HG03571 (cell line): Measurements from ENCODE around the gene SUSD2.

Experiments used
- ATAC-seq: cut with Tn5 transposase; IDR thresholded peaks from one replicate; pipeline ENCODE4 v1.9.1; 2021; ENCODE audit not compliant: unreplicated experiment

SUSD2 gene

DNA sequence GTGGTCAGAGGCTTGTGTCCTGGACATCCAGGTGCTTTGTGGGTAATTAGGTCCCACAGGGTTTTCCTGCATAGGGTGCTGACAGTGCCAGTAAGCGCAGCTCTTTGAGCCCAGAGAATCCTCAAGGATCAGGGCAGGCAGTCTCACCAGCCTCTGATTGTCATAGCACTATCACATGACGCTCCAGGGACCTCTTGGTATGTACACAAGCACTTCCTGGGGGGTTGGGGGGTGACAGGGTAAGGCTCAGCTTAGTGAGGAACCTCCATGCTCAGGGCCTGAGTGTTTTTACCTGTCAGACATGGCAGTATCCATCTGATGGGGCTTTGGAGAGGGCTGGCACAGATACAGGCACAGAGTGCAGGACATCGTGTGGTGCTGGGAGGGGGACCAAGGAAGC lies 27.9 kb upstream of the SUSD2 start:
- ATAC-seq: no peak

DNA sequence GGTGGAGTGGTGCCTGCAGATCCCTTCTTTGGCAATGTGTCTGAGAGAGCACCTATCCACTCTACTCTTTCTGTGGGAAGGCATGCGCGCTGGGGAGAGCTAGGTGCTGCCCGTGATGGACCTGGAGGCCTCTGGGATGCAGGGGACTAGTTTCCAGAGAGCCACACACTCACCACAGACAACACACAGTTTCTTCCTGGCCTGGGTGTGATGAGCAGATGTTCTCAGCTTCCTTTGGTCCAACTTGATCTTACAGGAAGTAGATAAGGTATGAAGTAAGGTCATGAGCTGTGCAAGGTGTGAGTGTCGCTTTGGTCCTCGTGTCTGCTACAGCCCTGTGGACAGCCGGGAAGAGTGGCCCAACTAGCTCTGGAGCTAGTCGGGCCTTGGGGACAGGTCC lies 27.3 kb upstream of the SUSD2 start:
- no peak for ATAC-seq

DNA sequence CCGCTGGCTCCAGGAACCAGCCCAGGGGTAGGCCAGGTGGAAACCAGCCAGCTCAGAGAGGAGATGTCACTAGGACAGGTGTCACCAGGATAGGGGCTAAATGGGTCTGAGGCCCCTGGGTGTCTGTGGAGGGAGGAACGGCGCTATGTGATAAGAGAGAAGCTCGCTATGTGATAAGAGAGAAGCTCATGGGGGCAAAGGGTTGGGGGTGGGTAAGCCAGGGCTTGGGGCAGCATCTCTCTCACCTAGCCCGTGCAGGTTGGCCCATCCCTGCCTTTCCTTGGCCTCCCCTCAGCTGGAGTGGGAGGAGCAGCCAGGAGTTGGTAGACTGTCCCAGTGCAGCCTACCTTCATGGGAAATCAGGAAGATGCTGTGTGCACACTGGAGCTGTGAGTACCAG lies 26.5 kb upstream of the SUSD2 start:
- ATAC-seq: no peak

DNA sequence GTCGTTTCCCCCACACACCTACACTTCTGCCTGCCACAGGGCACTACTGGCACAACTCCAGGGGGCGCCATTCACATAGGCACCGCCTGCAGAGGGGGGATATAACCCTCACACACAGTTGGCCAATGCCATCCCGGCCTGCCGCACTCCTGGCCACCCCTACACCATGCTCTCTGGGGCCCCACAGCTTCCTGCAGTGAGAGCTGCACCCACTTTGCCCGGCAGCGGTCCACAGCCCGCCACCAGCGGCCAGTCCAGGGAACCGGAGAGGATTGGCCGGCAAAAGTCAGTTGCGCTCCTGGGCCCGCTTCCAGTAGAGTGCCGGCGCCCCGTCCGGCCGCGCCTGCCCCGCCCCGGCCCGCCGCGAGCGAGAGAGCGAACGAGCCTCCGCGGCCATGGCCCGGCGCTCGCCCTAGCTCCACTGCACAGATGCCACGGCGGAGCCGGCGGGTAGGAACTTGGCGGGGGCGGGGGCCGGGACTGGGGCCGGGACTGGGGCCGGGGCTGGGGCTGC lies 25.6 kb upstream of the SUSD2 start:
- peak; percentile 20 for ATAC-seq

DNA sequence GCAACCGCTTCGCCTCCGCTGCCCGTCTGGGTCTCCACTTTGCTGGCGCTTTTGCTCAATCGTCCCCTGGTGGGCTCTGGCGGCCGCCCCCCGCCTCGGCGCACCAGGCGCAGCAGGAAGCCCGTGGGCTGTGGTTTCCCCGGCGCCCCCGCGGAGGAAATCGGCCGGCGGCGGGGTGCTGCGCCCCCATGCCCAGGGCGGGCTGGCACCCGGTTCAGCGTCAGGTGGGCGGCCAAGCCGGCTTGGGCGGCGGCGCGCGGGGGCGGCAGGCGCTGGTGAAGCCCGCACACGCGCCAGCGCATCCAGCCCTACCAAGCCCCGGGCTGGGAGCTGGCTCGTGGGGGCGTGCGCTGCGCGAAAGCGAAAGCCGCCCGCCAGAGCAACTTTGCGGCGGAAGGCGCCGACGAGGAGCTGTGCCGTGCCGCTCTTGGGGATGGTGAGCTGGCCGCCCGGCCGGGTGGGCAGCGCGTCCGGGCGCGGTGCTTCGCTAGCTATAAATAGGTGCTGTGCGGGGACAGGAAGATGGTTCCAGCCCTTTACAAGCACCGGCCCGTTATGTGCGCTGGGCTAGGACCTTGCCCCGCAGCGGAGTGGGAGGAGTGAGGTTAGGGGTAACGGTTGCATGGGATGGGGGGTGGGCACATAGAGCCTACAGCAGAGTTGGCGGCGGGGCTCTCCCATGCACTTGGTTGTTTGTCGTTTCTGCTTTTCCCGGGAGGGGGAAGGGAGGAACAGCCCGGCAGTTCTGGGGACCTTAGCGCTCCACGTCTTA lies 25.0 kb upstream of the SUSD2 start:
- ATAC-seq: peak; percentile 37

DNA sequence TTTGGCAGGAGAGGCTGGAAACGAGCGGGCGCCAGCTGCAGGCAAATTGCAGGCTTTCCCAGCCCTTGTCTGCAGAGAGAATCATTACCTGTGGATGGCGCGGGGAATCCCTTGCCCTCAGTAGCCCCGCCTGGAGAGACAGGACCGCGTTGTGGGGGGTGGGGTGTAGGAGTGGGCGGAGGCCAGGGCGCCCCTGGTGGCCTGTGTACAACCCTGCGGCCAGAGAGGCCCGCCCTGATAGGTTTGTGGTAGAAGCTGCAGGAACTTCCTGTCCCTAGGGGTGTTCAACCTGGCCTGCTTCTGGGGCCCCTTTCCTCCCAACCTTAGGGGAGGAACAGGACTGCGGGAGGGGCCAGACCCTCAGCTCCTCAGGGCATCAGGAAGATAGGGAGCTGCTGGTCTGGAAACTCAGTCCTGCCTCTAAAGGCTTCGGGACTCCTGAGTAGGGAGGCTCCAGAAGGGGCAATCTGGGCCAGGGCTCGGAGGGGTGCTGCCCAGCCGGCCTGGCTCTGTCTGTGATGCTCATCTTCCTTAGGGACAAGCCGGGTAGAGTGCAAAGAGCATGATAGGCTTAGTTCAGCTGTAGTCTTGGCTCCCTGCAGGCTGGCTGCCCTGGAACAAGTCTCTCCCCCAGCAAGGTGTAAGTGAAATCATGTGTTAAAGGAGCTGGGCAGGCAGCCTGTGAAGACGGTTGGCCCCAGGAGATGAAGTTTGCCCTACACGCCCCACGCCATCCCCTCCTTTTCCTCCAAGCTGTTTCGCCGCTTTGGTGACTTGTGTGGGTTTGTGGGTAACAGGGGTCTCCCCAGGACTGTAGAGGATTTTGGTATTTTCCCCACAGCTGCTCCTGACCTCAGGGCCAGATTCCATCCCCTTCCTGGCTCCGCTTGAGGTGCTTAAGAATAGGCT lies 24.1 kb upstream of the SUSD2 start:
- ATAC-seq: peak; percentile 73

DNA sequence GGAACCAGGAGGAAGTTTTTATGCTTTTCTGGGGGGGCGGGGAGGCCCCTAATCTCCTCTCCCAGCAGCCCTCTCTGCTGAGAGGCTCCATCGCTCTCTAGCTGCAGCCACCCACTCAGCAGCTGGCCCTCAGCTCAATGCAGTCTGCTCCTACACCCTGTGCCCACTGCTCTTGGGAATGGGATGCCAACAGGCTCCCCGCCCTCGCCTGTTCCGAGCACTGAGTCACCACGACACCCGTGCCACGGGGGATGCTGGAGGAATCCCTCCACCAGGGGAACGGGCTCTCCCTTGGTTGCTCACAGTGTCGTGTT lies 23.5 kb upstream of the SUSD2 start:
- no peak for ATAC-seq

DNA sequence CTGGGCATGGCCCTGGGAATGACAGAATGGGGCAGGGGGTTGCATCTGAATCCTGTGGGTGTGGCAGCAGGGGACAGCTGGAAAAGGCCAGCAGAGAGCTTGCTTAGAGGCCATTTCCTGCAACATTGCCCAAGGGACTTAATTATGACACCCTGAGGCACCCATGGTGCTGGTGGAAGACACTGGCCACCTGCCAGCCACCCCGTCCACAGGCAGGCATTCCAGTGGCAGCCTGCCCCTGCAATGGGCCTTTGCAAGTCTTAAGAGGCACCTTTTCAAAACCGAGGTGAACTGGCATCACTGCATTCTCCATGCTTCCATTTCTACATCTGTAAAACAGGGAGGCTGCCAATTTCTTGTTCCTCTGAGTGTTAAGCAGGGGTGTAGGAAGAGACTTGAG lies 21.6 kb upstream of the SUSD2 start:
- no peak for ATAC-seq

DNA sequence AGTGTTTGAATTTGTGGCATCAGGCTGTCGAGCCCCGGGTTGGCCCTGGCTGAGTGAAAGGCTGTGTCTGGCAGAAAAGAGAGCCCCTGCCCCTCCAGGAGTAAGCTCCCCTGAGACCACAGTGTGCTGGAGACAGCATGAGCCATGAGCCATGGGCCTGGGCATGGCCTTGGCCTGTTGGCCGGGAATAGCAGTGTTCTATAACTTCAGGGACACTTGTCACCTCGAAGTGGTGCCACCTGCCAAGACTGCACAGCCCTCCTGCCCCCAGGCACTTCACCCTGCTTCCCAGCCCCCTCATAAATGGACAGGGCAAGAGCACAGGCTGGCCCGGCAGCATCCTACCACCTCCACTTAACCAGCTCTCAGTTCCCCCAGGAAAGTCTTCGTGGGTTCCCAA lies 20.7 kb upstream of the SUSD2 start:
- ATAC-seq: no peak

DNA sequence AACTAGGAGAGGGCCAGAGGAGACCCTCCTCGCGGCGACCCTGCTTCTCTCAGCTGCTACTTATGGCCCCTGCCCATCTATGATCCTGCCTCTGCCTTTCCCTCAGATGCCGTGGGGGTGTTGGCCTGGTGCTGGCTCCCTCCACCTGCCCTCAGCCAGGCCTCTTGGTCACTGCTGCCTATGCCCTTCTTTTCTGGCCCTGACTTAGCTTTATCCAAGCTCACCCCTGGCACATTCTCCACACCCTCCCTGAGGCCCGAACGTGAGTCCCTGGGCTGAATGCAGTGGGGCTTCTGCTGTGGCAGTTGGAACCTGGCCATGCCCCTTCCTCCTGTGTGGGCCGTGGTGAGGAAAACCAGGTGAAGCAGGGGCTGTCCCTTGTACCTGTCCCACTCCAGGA lies 19.8 kb upstream of the SUSD2 start:
- ATAC-seq: no peak

DNA sequence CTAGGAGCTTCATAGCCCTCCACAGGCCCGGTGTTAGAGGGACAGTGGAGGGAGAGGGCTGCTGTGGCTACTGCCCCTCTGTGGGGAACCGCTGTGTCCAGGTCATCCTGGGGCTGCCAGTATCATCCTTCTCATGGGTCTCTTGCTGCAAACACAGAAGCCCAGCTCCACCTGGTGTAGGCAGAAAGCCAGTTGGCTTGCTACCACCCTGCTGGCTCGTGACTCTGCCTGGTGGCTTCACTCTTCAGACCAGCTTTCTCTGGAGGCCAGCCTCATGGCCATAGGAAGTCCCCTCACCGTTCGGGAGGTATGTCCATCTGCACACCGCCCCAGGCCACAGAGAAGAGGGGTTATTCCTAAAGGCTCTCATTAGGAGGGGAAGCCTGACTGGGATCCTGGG lies 19.4 kb upstream of the SUSD2 start:
- no peak for ATAC-seq

DNA sequence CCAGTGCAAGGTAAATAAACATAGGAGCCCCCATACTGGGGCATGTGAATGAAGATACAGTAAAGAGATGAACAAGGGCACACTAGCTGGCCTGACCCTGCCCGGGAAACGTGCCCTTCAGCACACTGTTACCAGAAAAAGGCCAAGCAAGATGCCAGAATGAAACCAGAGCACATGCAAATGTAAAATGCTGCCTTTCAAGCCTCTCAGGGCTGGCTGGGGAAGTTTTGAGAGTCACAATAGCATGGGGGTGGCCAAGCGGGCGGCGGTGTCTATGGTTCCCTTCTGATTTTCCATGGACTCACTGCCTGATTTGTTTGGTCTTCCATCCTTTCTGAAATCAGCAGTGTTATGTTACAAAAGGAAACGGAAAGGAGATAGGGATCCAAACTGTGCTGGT lies 18.9 kb upstream of the SUSD2 start:
- ATAC-seq: no peak

DNA sequence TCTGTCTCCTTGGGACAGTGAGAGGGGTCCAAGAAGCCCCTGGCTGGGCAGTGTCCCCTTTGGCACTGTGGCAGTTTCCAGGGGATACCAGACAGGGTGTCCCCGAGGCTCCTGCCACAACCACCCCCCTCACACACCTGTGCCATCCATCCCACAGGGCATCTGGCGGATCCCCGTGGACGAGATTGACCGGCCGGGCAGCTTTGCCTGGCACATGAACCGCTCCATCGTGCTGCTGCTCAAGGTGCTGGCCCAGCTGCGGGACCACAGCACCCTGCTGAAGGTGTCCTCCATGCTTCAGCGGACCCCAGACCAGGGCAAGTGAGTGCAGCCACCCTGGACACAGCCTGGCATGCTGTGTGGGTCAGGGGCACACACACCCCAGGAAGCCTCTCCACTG lies 17.0 kb upstream of the SUSD2 start:
- no peak for ATAC-seq

DNA sequence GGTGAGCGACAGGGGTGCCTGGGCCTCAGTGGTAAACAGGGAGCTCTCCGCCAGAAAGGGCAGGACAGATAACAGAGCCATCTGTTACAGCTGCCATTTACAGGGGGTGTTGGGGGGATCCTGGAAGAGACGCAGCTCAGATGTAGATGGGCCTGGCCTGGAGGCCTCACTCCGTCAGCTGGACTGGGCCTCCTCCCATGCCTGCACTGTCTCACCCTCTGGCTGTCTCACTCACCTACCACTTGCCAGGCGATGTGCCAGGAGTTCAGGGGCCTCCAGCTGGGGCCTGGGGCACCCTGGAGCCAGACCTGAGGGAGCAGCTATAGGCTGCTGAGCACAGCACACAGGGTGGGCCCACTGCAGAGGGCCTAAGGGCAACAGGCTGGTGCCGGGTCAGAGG lies 16.3 kb upstream of the SUSD2 start:
- no peak for ATAC-seq

DNA sequence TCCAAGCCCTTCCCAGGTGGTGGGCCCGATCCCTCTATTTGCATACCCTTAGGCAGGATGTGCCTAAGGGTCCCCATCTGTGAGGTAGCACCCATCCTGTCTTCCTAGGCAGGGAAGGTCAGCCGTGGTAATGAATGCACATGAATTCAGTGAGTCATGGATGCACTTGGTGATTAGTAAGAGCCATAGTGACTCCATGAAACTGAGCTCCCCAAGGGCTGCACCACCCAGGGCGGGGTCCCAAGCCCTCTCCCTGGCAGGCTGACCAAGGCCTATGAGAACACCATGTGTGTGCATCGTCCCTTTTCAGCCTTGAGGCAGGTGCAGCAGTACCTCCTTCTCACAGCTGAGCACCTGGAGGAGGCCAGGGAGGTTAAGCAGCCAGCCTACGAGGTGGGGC lies 15.6 kb upstream of the SUSD2 start:
- no peak for ATAC-seq

DNA sequence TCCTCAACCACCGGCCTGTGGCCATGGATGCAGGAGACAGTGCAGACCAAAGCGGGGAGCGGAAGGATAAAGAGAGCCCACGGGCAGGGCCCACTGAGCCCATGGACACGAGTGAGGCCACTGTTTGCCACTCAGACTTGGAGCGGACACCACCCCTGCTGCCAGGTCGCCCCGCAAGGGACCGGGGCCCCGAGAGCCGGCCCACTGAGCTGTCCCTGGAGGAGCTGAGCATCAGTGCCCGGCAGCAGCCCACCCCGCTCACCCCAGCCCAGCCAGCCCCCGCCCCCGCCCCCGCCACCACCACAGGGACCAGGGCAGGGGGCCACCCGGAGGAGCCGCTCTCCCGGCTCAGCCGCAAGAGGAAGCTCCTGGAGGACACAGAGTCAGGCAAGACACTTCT lies 14.5 kb upstream of the SUSD2 start:
- ATAC-seq: no peak

DNA sequence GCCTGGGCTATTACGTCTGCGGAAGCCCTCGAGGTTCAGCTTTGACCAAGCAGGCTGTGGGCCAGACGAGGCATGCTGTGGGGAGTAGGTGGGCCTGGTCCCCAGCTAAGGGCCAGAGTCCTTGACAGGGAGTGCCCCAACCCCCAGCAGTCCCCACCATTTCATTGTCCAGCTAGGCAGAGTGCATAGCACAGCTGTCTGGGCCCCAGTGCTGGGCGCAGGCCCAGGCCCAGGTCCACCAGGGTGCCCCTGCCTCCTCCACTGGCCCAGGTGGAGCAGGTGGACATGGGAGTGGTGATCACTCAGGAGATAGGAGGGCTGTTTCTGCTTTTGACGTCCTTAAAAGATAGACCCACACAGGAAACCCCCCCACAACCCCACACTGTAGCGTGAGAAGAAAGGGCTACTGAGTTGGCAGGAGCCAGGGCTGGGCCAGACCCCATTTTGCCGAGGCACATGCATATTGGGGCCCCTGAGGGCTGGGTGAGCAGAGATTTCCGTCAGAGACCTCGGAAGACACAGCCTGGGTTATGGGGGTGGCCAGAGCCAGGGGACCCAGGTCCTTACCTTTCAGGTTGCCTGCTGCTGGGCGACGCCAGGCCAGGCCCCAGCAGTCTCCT lies 11.7 kb upstream of the SUSD2 start:
- ATAC-seq: no peak

DNA sequence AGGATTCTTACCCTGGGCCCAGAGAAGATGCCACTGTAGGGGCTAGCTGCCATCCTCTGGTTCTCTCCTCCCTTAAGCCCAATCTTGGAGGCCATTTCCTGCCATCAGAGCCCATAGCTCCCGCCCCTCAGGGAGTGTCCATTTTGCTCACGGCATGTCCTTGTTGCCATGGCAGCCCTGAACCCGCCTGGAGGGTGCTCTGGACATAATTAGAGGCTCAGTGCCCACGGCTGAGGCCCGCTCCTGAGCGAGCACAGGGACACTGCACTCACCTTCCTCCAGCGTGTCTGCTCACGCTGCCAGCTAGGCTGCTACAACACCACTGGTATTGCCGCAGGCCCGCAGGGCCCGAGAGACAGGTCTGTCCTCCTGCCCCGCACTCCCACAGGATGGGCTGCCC lies 11.1 kb upstream of the SUSD2 start:
- ATAC-seq: no peak

DNA sequence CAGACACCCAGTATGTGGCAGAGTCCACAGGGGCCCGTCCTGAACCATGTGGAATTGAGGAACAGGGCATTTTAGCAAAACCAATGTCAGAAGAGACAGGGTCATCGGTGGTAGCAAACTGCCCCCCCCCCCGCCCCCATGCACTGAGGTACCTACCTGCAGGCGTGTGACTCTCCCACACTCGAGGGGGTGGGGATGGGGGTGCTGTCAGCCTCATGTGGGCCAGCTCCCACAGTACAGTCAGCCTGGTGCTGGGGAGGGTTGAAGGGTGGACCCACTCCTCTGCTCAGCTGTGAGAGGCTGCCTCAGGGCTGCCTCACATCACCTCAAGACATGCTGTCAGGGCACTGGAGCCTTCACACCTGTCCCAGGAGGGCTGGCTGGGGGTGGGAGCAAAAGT lies 10.7 kb upstream of the SUSD2 start:
- no peak for ATAC-seq

DNA sequence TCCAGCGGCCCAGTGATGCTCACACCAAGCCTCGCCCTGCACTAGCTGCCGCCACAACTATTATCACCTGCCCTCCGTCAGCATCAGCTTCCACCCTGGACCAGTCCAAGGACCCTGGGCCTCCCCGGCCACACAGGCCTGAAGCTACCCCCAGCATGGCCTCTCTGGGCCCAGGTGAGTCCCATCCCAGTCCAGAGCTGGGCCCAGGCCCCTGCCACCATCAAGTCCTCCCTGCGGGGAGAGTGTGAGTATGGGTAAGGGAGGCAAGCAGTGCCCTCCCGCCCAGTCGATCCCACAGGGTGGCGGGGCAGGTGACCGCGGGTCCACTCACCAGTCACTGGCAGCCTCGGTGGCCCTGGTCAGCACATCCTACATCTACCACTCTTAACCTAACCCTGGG lies 9.5 kb upstream of the SUSD2 start:
- ATAC-seq: no peak

DNA sequence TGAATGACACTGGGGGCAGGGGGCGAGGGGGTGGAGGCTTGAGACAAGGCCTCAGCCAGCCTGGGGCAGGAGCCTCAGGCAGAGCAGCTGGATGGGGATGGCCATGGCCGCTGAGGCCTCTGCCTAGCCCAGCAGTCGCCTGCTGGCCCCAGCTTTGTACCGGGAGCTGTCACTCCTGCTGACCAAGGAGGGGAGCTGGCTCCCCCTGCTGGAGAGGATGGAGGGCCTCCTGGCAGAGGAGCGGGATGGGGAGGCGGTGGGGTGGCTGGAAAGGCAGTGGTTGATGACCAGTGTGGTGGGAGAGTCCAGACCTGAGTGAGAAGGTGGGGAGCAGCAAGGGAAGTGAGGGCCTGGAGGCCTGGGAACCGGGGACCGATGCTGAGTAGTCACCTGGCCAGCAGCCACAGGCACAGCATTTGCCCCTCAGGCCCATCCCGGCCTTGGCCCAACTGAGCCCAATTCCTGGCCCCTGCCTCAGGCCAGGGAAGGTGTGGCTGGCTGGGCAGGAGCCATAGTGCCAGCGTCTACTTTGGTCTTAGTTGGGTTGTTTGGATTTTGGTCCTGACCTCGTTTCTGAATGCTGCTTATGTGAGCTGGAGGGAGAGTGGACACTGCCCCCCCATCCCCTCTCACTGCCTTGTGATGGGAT lies 6.0 kb upstream of the SUSD2 start:
- no peak for ATAC-seq
